HEK293T (cell line): ENCODE measurements around the gene OOEP.

ENCODE experiments used
- L3MBTL2 ChIP-seq: fragments of 450-650 bp; conservative IDR thresholded peaks from 2 replicates; pipeline ENCODE4 v1.6.1; 2016; ENCODE audit warnings: mild to moderate bottlenecking
- SP1 ChIP-seq: fragments of 450-650 bp; IDR thresholded peaks from 2 replicates; pipeline ENCODE4 v1.6.1; 2017

DNA sequence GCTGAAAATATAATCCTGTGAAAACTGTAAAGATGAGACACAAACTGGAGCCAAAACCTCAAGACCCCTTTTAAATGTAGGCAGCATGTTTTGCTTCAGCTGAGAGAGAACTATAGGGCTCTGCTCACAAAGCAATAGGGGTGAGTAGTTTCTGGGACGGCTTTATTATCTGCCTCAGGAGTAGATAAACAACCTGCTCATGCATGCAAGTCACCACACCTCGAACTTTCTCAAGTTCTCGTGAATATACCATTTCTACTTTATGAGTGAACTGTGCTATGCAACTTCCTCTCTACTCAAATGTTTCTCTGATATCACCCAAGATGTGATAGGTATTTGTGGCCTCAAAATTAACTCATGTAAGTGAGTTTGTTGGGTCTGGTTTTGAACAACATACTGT is 7.5 kb upstream of the OOEP start:
- TF ChIP-seq SP1 (no peak), L3MBTL2 (no peak)
